ENCODE results near the gene AKR7A3. TPM values are rescaled to one million over a fixed set of nuclear protein-coding genes. Genes with fewer than 3 reads are reported as not detected.

Gene AKR7A3
- total and polyA plus RNA-seq, 9 of the 15 experiments (the other 6 are each of a cell fraction or from before 2014, with no cell fraction given): 0.04 to 1.5 (median 0.44) TPM; not detected in 1

GRCh38 chr1:19251305-19252196, 37.0 kb downstream of the AKR7A3 start, which contains the start of the genes EMC1 and MRTO4 (continued):
- TF ChIP-seq MXD1 (CRISPR knock-in tag; IDR thresholded peaks at IDR 0.05; ENCODE audit: borderline replicate concordance, poor library complexity, severe bottlenecking) (peak; percentile 98), RFX5 (IDR thresholded peaks at IDR 0.05; ENCODE audit: low read depth, low read length) (peak; percentile 49; the same call in 1 of the 2 replicates), ZNF384 (IDR thresholded peaks at IDR 0.05; ENCODE audit: low read depth, low read length) (0 out of 2 replicates have a peak, but pooled peaks have one; percentile 47), PHF8 (IDR thresholded peaks at IDR 0.05; ENCODE audit: borderline replicate concordance, low read length) (peak; percentile 95), NR2F6 (CRISPR knock-in tag; IDR thresholded peaks at IDR 0.05) (0 out of 2 replicates have a peak, but pooled peaks have one; percentile 7), ZNF76 (CRISPR knock-in tag; IDR thresholded peaks at IDR 0.05; ENCODE audit: borderline replicate concordance) (peak; percentile 95; the same call in 1 of the 2 replicates), HMGXB4 (CRISPR knock-in tag; IDR thresholded peaks at IDR 0.05) (peak; percentile 84; the same call in 1 of the 2 replicates), FOXK1 (CRISPR knock-in tag; IDR thresholded peaks at IDR 0.05; ENCODE audit: borderline replicate concordance) (peak; percentile 84), HMBOX1 (IDR thresholded peaks at IDR 0.05) (no peak; the same call in 1 of the 2 replicates), GMEB1 (CRISPR knock-in tag; IDR thresholded peaks at IDR 0.05) (peak; percentile 74), ZNF79 (CRISPR knock-in tag; IDR thresholded peaks at IDR 0.05; ENCODE audit: low read depth) (no peak), MCM3 (IDR thresholded peaks at IDR 0.05) (no peak), TARDBP (IDR thresholded peaks at IDR 0.05) (peak; percentile 43; the same call in 1 of the 2 replicates), MLLT1 (IDR thresholded peaks at IDR 0.05) (peak in 1 of 2 experiments; percentile 49; a peak in 1 of 4 replicates), BHLHE40 (IDR thresholded peaks at IDR 0.05; ENCODE audit: low read length) (peak; percentile 59; the same call in 1 of the 2 replicates), STAT5B (CRISPR knock-in tag; IDR thresholded peaks at IDR 0.05) (no peak), DACH1 (IDR thresholded peaks at IDR 0.05; ENCODE audit: partially characterized antibody) (peak; percentile 85), FOXJ2 (tag; IDR thresholded peaks at IDR 0.05) (peak; percentile 49; the same call in 1 of the 2 replicates), BRF1 (IDR thresholded peaks at IDR 0.05; ENCODE audit: borderline replicate concordance, extremely low read depth, insufficient read length) (no peak), ZNF124 (CRISPR knock-in tag; IDR thresholded peaks at IDR 0.05) (0 out of 2 replicates have a peak, but pooled peaks have one; percentile 29), SMARCE1 (IDR thresholded peaks at IDR 0.05) (no peak)

All from K562 (cell line).